ENCODE data around the gene CD5L. TPM values are rescaled to one million over a fixed set of nuclear protein-coding genes. Genes with fewer than 3 reads are reported as not detected.

Gene CD5L
- total and polyA plus RNA-seq, 10 of the 15 experiments (the other 5 are each of a cell fraction or from before 2014, with no cell fraction given), result 0.10 to 0.57 (median 0.24) TPM

DNA sequence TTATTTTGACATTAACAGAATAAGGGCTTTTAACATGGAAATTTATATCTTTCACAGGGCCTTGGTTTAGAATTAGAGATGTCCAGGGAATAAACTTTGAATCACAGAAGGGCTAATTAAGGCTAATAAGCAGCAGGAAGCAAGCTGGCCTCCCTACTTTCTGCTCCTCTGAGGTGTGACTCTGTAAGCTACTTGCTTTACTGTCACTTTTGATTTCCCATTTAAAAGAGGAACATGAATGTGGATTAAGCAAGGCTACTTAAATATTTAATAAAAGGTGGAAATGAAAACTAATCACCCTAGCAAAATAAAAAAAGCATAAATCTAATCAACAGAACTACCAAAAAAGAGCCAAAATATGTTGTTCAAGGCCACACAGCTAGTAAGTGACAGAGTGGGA is 28.9 kb upstream of the CD5L start (continued):
- TF ChIP-seq RFX5 (IDR thresholded peaks at IDR 0.05; ENCODE audit: low read depth, low read length), result no peak
- no peak for TF ChIP-seq ZBED1 (IDR thresholded peaks at IDR 0.05; ENCODE audit: borderline replicate concordance)
- no peak for TF ChIP-seq GATAD2B (conservative IDR thresholded peaks at IDR 0.05; ENCODE audit: low read depth)
- TF ChIP-seq POLR2AphosphoS2 (IDR thresholded peaks at IDR 0.05; ENCODE audit: low read depth, low read length), result no peak
- TF ChIP-seq, protein P1, sequence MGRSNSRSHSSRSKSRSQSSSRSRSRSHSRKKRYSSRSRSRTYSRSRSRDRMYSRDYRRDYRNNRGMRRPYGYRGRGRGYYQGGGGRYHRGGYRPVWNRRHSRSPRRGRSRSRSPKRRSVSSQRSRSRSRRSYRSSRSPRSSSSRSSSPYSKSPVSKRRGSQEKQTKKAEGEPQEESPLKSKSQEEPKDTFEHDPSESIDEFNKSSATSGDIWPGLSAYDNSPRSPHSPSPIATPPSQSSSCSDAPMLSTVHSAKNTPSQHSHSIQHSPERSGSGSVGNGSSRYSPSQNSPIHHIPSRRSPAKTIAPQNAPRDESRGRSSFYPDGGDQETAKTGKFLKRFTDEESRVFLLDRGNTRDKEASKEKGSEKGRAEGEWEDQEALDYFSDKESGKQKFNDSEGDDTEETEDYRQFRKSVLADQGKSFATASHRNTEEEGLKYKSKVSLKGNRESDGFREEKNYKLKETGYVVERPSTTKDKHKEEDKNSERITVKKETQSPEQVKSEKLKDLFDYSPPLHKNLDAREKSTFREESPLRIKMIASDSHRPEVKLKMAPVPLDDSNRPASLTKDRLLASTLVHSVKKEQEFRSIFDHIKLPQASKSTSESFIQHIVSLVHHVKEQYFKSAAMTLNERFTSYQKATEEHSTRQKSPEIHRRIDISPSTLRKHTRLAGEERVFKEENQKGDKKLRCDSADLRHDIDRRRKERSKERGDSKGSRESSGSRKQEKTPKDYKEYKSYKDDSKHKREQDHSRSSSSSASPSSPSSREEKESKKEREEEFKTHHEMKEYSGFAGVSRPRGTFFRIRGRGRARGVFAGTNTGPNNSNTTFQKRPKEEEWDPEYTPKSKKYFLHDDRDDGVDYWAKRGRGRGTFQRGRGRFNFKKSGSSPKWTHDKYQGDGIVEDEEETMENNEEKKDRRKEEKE (IDR thresholded peaks at IDR 0.05), result no peak
- no peak for TF ChIP-seq CHD1 (IDR thresholded peaks at IDR 0.05; ENCODE audit: low read depth, low read length)
- TF ChIP-seq SUPT20H (IDR thresholded peaks at IDR 0.05; ENCODE audit: borderline replicate concordance, control insufficient read depth, low read depth, low read length), result no peak
- TF ChIP-seq, protein P2, sequence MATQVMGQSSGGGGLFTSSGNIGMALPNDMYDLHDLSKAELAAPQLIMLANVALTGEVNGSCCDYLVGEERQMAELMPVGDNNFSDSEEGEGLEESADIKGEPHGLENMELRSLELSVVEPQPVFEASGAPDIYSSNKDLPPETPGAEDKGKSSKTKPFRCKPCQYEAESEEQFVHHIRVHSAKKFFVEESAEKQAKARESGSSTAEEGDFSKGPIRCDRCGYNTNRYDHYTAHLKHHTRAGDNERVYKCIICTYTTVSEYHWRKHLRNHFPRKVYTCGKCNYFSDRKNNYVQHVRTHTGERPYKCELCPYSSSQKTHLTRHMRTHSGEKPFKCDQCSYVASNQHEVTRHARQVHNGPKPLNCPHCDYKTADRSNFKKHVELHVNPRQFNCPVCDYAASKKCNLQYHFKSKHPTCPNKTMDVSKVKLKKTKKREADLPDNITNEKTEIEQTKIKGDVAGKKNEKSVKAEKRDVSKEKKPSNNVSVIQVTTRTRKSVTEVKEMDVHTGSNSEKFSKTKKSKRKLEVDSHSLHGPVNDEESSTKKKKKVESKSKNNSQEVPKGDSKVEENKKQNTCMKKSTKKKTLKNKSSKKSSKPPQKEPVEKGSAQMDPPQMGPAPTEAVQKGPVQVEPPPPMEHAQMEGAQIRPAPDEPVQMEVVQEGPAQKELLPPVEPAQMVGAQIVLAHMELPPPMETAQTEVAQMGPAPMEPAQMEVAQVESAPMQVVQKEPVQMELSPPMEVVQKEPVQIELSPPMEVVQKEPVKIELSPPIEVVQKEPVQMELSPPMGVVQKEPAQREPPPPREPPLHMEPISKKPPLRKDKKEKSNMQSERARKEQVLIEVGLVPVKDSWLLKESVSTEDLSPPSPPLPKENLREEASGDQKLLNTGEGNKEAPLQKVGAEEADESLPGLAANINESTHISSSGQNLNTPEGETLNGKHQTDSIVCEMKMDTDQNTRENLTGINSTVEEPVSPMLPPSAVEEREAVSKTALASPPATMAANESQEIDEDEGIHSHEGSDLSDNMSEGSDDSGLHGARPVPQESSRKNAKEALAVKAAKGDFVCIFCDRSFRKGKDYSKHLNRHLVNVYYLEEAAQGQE (IDR thresholded peaks at IDR 0.05; ENCODE audit: low read depth, low read length), result no peak
